ENCODE data around the gene RHCE.
"Not testable (repeated sequence)": the region's sequence is repeated elsewhere in the genome, so short reads cannot be mapped to it uniquely, and the experiment has no call there.

Gene RHCE

DNA sequence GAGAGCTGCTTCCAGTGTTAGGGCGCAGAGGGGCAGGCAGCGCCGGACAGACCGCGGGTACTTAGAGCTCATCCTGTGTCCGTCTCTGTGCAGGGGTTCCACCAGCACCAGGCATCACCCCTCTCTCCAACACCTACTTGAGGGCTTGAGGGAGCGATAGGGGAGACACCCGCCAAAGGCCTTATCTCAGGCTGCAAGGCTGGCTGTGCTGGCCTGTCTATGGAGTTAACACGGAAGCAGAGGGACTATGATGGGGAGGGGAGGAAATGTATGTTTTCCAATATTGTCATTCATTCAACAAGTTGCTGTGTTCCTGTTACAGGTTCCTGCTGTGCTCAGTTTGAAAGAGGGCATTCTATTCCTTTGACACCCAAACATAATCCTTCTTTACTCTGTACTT, at the start of gene RHCE:
Gene RHCE, minus strand, starts transcription at position 111 of the 400 bp plus-strand sequence. Its CDS starts 39 bp downstream, at position 72.
- not testable (repeated sequence) for DNase-seq

DNA sequence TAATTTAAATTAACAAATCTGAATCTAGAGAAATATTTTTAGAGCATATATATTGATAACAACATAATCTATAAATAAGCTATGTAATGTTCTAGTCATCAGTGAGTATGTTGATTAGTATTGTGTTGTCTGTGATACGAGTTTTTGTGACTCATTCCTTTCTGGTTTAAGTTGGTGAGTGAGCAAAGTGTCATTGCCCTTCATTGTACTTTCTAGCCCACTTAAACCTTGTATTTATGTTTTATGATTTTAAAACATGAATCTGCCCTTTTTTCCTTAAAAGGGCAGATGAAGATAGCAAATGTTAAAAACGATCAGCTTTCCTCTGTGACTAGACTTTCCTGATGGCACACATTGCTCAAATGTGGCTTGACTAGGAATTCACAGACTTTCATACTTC, 48.6 kb upstream of the RHCE start:
- no peak for DNase-seq

- no peak for DNase-seq
Measured at GRCh38 chr1:25468033-25468432, 47.4 kb upstream of the RHCE start.

- DNase-seq = no peak
Measured at GRCh38 chr1:25467616-25468015, 47.0 kb upstream of the RHCE start.

DNA sequence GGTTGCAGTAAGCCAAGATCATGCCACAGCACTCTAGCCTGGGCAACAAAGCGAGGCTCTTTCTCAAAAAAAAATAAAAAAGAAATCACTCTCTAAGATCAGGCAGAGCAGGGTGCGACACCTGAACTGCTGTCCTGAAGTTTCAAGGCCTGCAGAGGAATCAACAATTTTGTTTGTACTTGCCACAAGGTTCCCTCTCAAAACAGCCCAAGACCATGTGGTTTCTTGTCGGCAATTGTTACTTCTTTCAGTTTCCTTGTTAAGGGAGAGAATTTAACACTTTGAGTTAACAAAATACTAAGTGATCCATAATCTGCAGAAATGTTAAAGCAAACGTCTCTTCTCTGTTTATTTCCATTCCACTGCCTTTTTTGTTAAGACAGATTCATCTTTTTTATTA, 46.6 kb upstream of the RHCE start:
- no peak for DNase-seq

DNA sequence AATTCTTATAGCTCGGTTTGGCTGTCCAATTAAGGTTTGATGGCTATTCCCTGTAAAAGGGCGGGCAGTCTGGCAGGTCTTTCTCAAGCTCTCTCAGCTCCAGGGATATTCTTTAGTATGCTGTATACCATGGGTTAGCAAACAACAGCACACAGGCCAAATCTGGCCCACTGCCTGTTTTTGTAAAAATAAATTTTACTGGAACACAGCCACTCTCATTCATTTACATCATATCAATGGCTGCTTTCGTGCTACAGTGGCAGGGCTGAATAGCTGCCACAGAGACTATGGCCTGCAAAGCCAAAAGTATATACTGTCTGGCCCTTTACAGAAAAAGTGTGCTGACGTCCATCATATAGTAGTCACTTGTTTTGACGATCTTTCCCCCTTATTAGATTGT, 42.1 kb upstream of the RHCE start:
- no peak for DNase-seq

- no peak for DNase-seq
Measured at GRCh38 chr1:25461849-25462248, 41.2 kb upstream of the RHCE start.

- DNase-seq = not testable (repeated sequence)
Measured at GRCh38 chr1:25460816-25461215, 40.2 kb upstream of the RHCE start.

GRCh38 chr1:25460020-25460419, 39.4 kb upstream of the RHCE start:
- DNase-seq = no peak

GRCh38 chr1:25458541-25459298, 38.1 kb upstream of the RHCE start:
- DNase-seq = no peak

DNA sequence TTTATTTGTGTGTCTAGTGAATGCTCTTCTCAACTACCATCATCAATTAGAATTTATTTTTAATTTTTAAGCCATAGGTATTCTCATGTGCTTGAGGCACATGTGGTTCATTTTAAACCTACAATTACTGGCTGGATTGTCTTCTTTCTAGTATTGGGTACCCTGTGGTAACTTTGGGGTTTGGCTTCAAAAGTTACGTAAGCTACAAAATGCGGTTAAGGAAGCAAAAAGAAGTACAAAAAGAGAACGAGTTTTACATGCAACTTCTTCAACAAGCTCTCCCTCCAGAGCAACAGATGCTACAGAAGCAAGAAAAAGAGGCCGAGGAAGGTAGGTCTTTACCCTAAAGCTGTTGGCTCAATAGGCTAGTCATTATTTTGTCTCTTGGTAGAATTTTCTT, 35.9 kb upstream of the RHCE start:
- DNase-seq = no peak

GRCh38 chr1:25451908-25452307, 31.3 kb upstream of the RHCE start:
- no peak for DNase-seq

DNA sequence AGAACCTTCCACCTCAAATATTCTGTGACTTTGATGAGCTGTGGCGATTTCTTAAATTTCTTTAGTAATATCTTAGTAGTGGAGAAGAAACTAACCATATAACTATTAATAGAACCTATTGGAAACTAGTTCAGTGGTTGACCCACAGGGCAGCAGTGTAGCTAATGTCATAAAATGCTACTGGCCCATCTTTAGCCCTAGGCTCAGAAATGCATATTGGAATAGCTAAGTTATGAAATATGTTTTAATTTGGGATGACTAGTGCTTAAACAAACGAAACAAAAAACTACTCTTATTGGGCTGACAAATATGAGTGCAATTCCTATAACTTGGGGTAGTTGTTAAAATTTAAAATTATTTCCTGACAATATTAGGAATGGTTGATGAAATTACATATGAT, 30.3 kb upstream of the RHCE start:
- no peak for DNase-seq

- no peak for DNase-seq
Measured at GRCh38 chr1:25447547-25447946, 26.9 kb upstream of the RHCE start.

DNA sequence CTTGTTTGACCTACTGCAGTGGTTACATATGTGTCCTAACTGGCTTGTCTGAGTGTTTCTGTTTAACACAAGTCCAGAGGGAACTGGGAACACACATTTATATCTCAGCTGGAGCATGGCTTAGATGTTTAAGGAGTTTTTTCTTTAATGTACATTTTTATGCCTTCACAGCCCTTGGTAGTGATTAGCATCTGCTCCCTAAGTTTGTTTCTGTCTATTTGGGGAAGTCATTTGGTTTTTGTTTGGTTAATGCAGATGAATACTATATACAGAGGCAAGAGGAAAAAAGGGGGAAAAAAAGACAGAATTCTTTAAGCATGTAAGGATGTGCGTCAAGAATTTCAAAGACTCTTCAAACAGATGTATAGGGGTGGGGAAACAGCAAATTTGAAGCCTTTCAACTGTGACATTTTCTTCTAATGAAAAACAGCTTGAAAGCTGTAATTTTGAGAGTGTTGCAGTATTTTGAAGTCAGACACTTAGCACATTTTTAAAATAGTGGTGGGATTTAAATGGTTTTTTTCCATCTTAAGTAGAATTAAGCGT, 25.4 kb upstream of the RHCE start:
- DNase-seq = no peak

- not testable (repeated sequence) for DNase-seq
Measured at GRCh38 chr1:25444604-25445003, 24.0 kb upstream of the RHCE start.

GRCh38 chr1:25443030-25443699, 22.5 kb upstream of the RHCE start:
- no peak for DNase-seq

GRCh38 chr1:25442178-25442577, 21.6 kb upstream of the RHCE start:
- DNase-seq = no peak

- no peak for DNase-seq
Measured at GRCh38 chr1:25439287-25439686, 18.7 kb upstream of the RHCE start.

DNA sequence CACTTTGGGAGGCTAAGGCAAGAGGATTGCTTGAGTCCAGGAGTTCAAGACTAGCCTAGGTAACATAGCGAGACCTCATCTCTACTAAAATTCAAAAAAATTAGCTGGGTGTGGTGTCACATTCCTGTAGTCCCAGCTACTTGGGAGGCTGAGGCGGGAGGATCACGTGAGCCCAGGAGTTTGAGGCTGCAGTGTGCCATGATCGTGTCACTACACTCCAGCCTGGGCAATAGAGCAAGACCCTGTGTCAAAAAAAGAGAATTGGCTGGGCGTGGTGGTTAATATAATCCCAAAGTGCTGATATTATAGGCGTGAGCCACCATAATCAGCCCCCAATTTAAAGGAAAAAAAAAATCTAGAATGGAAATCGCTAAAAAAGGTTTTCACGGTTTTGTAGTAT, 17.0 kb upstream of the RHCE start:
- no peak for DNase-seq

GRCh38 chr1:25435397-25436108, 14.9 kb upstream of the RHCE start:
- DNase-seq = no peak

- DNase-seq = no peak
Measured at GRCh38 chr1:25433389-25434186, 13.0 kb upstream of the RHCE start.

Measured in activated naive CD4-positive, alpha-beta T cell treated with Interleukin-2 at 50 U/mL for 16 hours (primary cell).